K562 (cell line): ENCODE results near the gene DNAJC8.

Experiments
- NCOR1 ChIP-seq: fragments of 450-650 bp; IDR thresholded peaks from 2 replicates; pipeline ENCODE4 v1.6.1; 2016; ENCODE audit warnings: mild to moderate bottlenecking, moderate library complexity
- RAD21 ChIP-seq, 2 experiments: fragments of 250-450 bp in 1 of 2; fragments of 450-650 bp in 1 of 2; sonication (Bioruptor Pico) in 1 of 2; formaldehyde crosslinking in 1 of 2; IDR thresholded peaks in 1 of 2; conservative IDR thresholded peaks in 1 of 2; 2 replicates each; pipeline versions ENCODE4 v1.4.0 to v1.8.0; 2020 to 2022; ENCODE audit warnings: mild to moderate bottlenecking in 2 of 2, moderate library complexity in 1 of 2
- REST ChIP-seq, 2 experiments: fragments of 450-650 bp; formaldehyde crosslinking in 1 of 2; IDR thresholded peaks; 2 replicates each; pipeline versions ENCODE4 v1.4.0 to v1.6.1; 2014 to 2020; ENCODE audit warnings: mild to moderate bottlenecking in 2 of 2, borderline replicate concordance in 1 of 2, low read depth in 1 of 2
- SMC3 ChIP-seq: conservative IDR thresholded peaks from 2 replicates; pipeline ENCODE4 v1.6.1; 2011; ENCODE audit warnings: low read depth, low read length, improper control_type of control experiment; ENCODE audit not compliant: insufficient read depth
- ZSCAN32 ChIP-seq: fragments of 450-650 bp; formaldehyde crosslinking; IDR thresholded peaks from 2 replicates; pipeline ENCODE4 v1.4.0; 2020; ENCODE audit warnings: mild to moderate bottlenecking, moderate library complexity

DNA sequence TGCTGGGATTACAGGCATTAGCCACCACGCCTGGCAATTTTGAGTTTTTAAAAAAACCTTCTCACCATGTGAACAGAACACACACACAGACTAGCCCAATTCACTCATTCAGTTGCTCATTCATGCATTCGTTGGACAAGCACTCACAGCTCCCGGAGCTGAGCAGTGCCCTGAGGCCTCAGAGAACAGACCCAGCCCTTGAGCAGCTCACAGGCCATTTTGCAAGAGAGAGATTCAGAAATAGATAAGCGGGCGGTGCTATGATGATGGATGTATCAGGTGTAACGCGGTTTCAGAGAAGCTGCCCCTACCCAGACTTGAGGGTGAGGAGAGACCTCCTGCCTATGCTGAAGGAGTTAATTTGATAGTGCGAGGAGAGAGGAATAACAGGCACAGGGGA, 74.9 kb downstream of the DNAJC8 start:
- TF ChIP-seq ZSCAN32 (CRISPR knock-in tag) (no peak), SMC3 (no peak), REST (IDR thresholded peaks at IDR 0.05; ENCODE audit: borderline replicate concordance) (no peak), REST (CRISPR knock-in tag; IDR thresholded peaks at IDR 0.05; ENCODE audit: low read depth) (no peak), NCOR1 (no peak), RAD21 (CRISPR knock-in tag; conservative IDR thresholded peaks at IDR 0.05 in 1 of 2, IDR thresholded peaks at IDR 0.05 in 1 of 2) (no peak)
